Immature natural killer cell (primary cell): ENCODE measurements around the gene CRTC1. TPM values are rescaled to one million over a fixed set of nuclear protein-coding genes. Genes with fewer than 3 reads are reported as not detected.
"Not testable (repeated sequence)": the region's sequence is repeated elsewhere in the genome, so short reads cannot be mapped to it uniquely, and the experiment has no call there.

Experiments used
- DNase-seq, 3 donors: peaks; one replicate each; pipeline ENCODE4 v3.0.0; 2022; ENCODE audit warnings: mixed read lengths in 1 of 3
- H3K27ac Mint-ChIP-seq, 6 donors: one replicate each; pipeline ENCODE4 v1.8.0; 2020; ENCODE audit warnings: mixed read lengths in 6 of 6, mild to moderate bottlenecking in 5 of 6, inconsistent platforms in 4 of 6, moderate library complexity in 3 of 6
- H3K27me3 Mint-ChIP-seq, 3 donors: one replicate each; pipeline ENCODE4 v1.8.0; 2020 to 2021; ENCODE audit warnings: low read depth in 3 of 3, mild to moderate bottlenecking in 3 of 3, mixed read lengths in 3 of 3, moderate library complexity in 3 of 3, inconsistent platforms in 1 of 3
- H3K36me3 Mint-ChIP-seq, 3 donors: one replicate each; pipeline ENCODE4 v1.8.0; 2020; ENCODE audit warnings: mixed read lengths in 3 of 3, inconsistent platforms in 2 of 3, mild to moderate bottlenecking in 2 of 3
- H3K4me1 Mint-ChIP-seq, 2 donors: one replicate each; pipeline ENCODE4 v1.8.0; 2020; ENCODE audit warnings: inconsistent platforms in 2 of 2, mild to moderate bottlenecking in 2 of 2, mixed read lengths in 2 of 2, moderate library complexity in 1 of 2
- H3K4me3 Mint-ChIP-seq, 5 donors: one replicate each; pipeline ENCODE4 v1.8.0; 2020; ENCODE audit warnings: mild to moderate bottlenecking in 5 of 5, mixed read lengths in 5 of 5, inconsistent platforms in 3 of 5, moderate library complexity in 3 of 5
- H3K9me3 Mint-ChIP-seq, 6 donors: one replicate each; pipeline ENCODE4 v1.8.0; 2020; ENCODE audit warnings: mild to moderate bottlenecking in 6 of 6, mixed read lengths in 6 of 6, inconsistent platforms in 4 of 6, moderate library complexity in 3 of 6
- polyA plus RNA-seq, 3 donors: library from polyadenylated mRNA; unstranded; fragments of 300-500 nt; fragmentation: Illumina TruSeq; gene quantifications; one replicate each; pipeline ENCODE4 v1.2.3, GENCODE V29; 2021

CRTC1 gene
- polyA plus RNA-seq, 3 donors from 2014 or later, result 0.50 to 1.1 (median 0.85) TPM

DNA sequence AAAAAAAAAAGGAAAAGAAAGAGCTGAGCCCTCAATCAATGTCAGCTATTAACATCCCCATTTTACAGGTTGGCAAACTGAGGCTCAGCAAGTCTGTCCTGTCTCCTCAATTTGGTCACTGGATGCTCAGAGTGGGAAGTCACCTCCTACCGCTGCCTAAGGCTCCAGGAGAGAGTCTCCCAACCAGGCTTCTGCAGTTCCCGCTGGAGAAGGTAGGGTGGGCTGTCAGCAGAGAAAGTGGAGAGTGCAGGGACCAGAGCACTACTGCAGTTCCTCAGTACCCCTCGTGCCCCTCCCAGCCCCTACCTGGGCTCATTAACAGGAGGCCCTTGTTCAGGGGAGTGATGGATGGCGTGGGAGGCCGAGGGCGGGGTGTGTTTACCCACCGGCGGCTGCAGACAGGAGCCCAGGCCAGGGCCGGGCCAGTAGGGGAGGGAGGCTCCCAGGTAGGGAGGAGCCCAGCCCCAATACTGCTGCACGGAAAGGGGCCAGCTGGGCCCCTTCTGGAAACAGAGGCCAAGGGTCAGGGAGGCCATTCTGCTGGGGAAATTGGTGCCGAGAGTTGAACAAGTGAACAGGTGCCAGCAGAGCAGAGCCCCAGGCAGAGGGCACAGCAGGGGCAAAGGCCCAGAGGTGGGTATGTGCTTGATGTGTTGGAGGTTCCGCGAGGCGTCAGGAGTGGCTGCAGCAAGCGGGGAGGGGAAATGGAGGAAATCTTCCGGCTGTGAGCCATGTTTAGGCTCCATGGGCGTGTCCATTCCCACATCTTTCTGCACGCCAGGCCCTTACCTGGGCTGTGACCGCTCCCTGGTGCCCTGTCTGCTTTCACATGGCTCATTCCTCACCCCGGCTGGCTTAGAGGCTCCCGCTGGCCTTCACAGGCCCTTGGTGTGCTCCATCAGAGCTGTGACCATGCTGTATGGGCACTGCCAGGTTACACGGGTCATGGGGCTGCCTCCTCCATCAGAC is 115.2 kb downstream of the CRTC1 start:
- DNase-seq, result no peak
- H3K4me1 Mint-ChIP-seq, result no peaks in the 10 kb centered on the region
- H3K9me3 Mint-ChIP-seq, result no peaks in the 10 kb centered on the region
- peaks cover 4 to 24% (median 10%) of the 10 kb centered on the region in 3 donors for H3K27me3 Mint-ChIP-seq
- no peaks in the 10 kb centered on the region for H3K36me3 Mint-ChIP-seq
- no peak overlapping the region for H3K27ac Mint-ChIP-seq
- no peak overlapping the region for H3K4me3 Mint-ChIP-seq

GRCh38 chr19:18799389-18799970 is 116.0 kb downstream of the CRTC1 start:
- H3K4me1 Mint-ChIP-seq, result no peaks in the 10 kb centered on the region
- no peak overlapping the region for H3K4me3 Mint-ChIP-seq
- no peaks in the 10 kb centered on the region for H3K36me3 Mint-ChIP-seq
- H3K27ac Mint-ChIP-seq, result no peak overlapping the region
- no peak for DNase-seq
- H3K27me3 Mint-ChIP-seq, result peaks cover 4 to 22% (median 8%) of the 10 kb centered on the region in 3 donors
- no peaks in the 10 kb centered on the region for H3K9me3 Mint-ChIP-seq

GRCh38 chr19:18800079-18800478 is 116.6 kb downstream of the CRTC1 start:
- H3K27me3 Mint-ChIP-seq, result peaks cover 4 to 22% (median 8%) of the 10 kb centered on the region in 3 donors
- H3K9me3 Mint-ChIP-seq, result no peaks in the 10 kb centered on the region
- no peak overlapping the region for H3K27ac Mint-ChIP-seq
- no peaks in the 10 kb centered on the region for H3K4me1 Mint-ChIP-seq
- H3K4me3 Mint-ChIP-seq, result no peak overlapping the region
- no peaks in the 10 kb centered on the region for H3K36me3 Mint-ChIP-seq
- no peak for DNase-seq

DNA sequence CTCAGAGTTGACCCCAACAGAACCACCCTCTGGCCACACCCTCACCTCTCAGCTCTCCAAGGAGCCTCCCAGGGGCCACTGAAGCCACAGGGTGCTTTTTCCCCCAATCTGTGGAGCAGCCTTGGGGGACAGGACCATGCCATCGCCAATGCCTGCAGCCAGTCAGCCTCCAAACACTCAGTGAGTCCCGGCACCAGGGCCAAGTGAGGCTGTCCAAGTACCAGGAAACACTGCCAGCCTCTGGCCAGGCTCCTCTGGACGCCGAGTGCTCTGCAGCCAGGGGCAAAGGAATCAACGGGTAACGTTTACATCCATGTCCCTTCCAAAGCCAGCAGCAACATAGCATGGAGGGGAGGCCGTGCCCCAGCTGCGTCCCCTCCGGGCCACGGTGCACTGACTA is 117.2 kb downstream of the CRTC1 start:
- Mint-ChIP-seq H3K4me1 (no peaks in the 10 kb centered on the region), H3K9me3 (no peaks in the 10 kb centered on the region), H3K36me3 (no peaks in the 10 kb centered on the region), H3K4me3 (no peak overlapping the region), H3K27me3 (peaks cover 2 to 19% (median 8%) of the 10 kb centered on the region in 3 donors), H3K27ac (no peak overlapping the region)
- no peak for DNase-seq

- Mint-ChIP-seq H3K4me3 (no peak overlapping the region), H3K4me1 (no peaks in the 10 kb centered on the region)
- DNase-seq, result no peak
Observed at GRCh38 chr19:18802354-18802753, 118.9 kb downstream of the CRTC1 start.

DNA sequence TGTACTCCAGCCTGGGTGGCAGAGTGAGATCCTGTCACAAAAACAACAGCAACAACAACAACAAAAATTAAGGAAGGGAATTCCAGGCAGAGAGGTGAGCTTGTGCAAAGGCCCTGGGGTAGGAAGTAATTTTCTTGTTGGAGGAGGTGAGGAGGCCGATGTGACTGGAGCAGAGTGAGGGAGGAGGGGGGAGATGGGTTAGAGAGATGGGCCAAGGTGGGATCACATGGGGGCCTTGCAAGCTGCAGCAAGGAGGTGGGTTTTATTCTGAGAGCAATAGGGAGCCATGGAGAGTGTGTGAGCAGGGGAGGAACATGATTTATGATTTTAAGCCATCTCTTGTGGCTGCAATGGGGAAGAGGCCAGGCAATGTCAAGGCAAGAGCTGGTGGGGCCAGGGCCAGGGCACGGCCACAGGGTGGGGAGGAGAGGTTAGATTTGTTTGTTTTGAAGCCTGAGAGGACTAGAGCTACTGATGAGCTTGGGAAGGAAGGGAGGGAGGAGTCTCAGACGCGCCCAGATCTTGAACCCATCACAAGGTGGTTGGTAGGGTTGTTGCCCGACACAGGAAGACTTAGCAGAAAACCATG is 120.2 kb downstream of the CRTC1 start:
- Mint-ChIP-seq H3K36me3 (no peaks in the 10 kb centered on the region), H3K9me3 (no peaks in the 10 kb centered on the region), H3K27ac (no peak overlapping the region), H3K4me1 (no peaks in the 10 kb centered on the region), H3K27me3 (peaks cover 0 to 4% (median 3%) of the 10 kb centered on the region in 3 donors), H3K4me3 (no peak overlapping the region)
- DNase-seq, result no peak

More at GRCh38 chr19:18802354-18802753, 118.9 kb downstream of the CRTC1 start:
- H3K27ac Mint-ChIP-seq, result no peak overlapping the region
- H3K36me3 Mint-ChIP-seq, result no peaks in the 10 kb centered on the region
- no peaks in the 10 kb centered on the region for H3K9me3 Mint-ChIP-seq
- peaks cover 0 to 8% (median 7%) of the 10 kb centered on the region in 3 donors for H3K27me3 Mint-ChIP-seq

DNA sequence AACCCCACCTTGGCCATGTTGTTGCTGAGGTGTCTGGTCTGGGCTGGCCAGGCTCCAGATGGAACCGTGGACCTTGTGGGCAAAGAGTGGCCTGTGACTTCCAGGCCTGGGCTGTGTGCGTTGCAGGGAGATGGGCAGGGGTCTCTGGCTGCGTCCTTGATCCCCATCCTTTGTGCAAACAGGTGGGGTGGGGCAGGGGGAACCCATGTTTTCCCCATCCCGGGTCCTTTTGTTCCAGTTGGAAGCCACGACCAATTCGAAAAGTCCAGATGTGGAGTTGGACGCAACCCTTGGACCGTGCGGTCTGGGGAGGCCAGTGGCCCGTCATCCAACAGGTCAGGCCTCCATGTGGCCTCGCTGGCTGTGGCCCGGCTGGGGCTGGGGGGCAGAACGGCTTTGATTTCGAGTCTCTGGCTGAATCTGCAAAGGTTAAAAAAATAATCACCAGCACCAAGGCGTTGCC is 120.7 kb downstream of the CRTC1 start:
- H3K4me1 Mint-ChIP-seq, result no peaks in the 10 kb centered on the region
- no peak for DNase-seq
- H3K27me3 Mint-ChIP-seq, result peaks cover 0 to 3% (median 2%) of the 10 kb centered on the region in 3 donors
- H3K4me3 Mint-ChIP-seq, result no peak overlapping the region
- no peaks in the 10 kb centered on the region for H3K9me3 Mint-ChIP-seq
- no peak overlapping the region for H3K27ac Mint-ChIP-seq
- no peaks in the 10 kb centered on the region for H3K36me3 Mint-ChIP-seq

GRCh38 chr19:18804643-18805042 is 121.2 kb downstream of the CRTC1 start:
- no peak overlapping the region for H3K4me3 Mint-ChIP-seq
- DNase-seq, result no peak
- H3K9me3 Mint-ChIP-seq, result no peaks in the 10 kb centered on the region
- no peaks in the 10 kb centered on the region for H3K36me3 Mint-ChIP-seq
- H3K4me1 Mint-ChIP-seq, result peaks cover 2 to 3% of the 10 kb centered on the region in 2 donors
- H3K27me3 Mint-ChIP-seq, result peaks cover 0 to 3% (median 2%) of the 10 kb centered on the region in 3 donors
- H3K27ac Mint-ChIP-seq, result no peak overlapping the region

DNA sequence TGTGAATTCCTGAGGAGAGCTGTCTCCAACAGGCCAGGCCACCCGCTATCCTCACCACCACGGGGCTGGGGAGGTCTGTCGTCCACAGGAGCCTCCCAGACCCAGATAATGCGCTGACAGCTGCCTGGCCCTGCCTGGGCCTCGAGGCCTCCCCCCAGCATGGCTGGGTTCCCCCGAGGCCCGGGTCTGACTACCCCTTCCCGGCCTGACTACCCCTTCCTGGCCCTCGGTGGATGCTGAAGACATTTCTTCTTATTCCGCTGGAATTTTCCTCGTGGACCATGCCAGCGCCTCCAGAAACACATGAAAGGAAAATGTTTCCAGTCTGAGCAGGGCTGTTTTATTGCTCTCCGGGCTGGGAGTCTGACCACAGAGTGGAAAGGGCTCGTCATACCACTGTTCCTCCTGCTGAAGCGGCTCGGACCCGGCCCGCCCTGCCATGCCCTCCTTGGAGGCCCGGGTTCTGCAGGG is 124.4 kb downstream of the CRTC1 start:
- Mint-ChIP-seq H3K4me3 (no peak overlapping the region), H3K9me3 (no peaks in the 10 kb centered on the region), H3K36me3 (no peaks in the 10 kb centered on the region), H3K27ac (no peak overlapping the region), H3K4me1 (peaks cover 2 to 5% of the 10 kb centered on the region in 2 donors), H3K27me3 (no peaks in the 10 kb centered on the region)
- no peak for DNase-seq

DNA sequence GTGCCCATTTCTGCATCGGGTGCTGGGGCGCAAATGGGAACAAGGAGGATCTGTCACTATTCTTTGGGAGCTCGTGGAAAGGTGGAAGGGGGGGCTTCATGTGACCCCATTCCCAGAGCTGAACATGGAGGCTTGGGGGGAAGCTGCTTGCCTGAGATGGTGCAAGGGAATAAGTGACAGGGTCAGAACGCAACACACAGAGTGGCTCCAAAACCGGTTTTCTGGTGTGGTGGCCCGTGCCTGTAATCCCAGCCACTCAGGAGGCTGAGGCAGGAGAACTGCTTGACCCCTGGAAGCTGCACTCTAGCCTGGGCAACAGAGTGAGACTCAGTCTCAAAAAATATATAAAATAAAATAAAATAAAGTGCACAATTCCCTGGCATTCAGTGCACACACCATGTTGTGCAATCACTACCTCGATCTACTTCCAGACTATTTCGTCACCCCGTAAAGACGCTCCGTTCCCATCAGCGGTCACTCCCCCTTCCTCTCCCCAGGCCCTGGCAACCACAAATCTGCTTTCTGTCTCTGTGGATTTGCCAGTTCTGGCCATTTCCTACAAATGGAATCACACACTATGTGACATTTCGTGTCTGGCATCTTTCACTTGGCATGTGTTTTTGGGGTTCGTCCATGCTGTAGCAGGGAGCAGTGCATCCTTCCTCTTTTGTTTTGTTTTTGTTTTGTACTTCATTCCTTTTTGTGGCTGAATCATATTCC is 125.8 kb downstream of the CRTC1 start:
- Mint-ChIP-seq H3K27me3 (peaks cover 1 to 3% (median 3%) of the 10 kb centered on the region in 3 donors), H3K9me3 (no peaks in the 10 kb centered on the region), H3K27ac (peak overlapping the region in 1 of 6 donors; percentile 13), H3K4me3 (no peak overlapping the region), H3K36me3 (no peaks in the 10 kb centered on the region), H3K4me1 (peaks cover 2 to 5% of the 10 kb centered on the region in 2 donors)
- no peak for DNase-seq

DNA sequence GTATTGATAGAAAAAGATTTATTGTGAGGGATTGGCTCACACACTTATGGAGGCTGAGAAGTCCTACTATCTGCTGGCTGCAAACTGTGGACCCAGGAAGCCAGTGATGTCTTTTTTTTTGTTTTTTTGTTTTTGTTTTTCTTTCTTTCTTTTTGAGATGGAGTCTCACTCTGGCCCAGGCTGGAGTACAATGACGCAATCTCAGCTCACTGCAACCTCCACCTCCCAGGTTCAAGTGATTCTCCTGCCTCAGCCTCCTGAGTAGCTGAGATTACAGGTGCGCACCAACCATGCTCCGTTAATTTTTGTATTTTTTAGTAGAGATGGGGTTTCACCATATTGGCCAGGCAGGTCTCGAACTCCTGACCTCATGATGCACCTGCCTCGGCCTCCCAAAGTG is 128.2 kb downstream of the CRTC1 start:
- not testable (repeated sequence) for H3K4me3 Mint-ChIP-seq, H3K9me3 Mint-ChIP-seq, H3K27me3 Mint-ChIP-seq, DNase-seq, H3K4me1 Mint-ChIP-seq, H3K27ac Mint-ChIP-seq, H3K36me3 Mint-ChIP-seq

DNA sequence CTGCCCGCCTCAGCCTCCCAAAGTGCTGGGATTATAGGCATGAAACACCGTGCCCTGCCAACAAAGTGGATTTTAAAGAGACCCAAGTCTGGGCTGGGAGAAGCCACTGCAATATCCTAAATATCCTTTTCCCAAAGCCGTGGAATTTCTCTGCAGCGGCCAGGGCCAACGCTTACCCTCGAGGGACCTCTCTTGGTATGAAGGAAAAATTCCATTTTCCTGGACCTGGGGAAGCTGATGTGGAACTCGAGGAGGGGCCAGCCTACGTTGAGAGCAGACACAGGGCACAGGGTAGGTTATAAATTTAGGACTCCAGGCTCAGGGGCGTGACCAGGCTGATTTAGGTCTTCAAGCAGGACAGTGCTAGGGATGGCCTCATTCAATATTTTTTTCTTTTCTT is 130.6 kb downstream of the CRTC1 start:
- peaks cover 1 to 8% (median 3%) of the 10 kb centered on the region in 3 donors for H3K27me3 Mint-ChIP-seq
- no peak overlapping the region for H3K4me3 Mint-ChIP-seq
- no peaks in the 10 kb centered on the region for H3K9me3 Mint-ChIP-seq
- H3K36me3 Mint-ChIP-seq, result no peaks in the 10 kb centered on the region
- no peak overlapping the region for H3K27ac Mint-ChIP-seq
- H3K4me1 Mint-ChIP-seq, result peaks cover 2 to 5% of the 10 kb centered on the region in 2 donors
- no peak for DNase-seq

- Mint-ChIP-seq H3K4me1 (no peaks in the 10 kb centered on the region), H3K36me3 (no peaks in the 10 kb centered on the region), H3K27ac (no peak overlapping the region), H3K27me3 (peaks cover 3 to 12% (median 3%) of the 10 kb centered on the region in 3 donors), H3K4me3 (no peak overlapping the region), H3K9me3 (no peaks in the 10 kb centered on the region)
- DNase-seq, result no peak
Observed at GRCh38 chr19:18815673-18816072, 132.2 kb downstream of the CRTC1 start.
